Skeletal muscle tissue (tissue), 4 donors: ENCODE results near the gene GAGE12J. TPM values are rescaled to one million over a fixed set of nuclear protein-coding genes. Genes with fewer than 3 reads are reported as not detected.
A peak's percentile ranks its signal among the peaks of the same experiment; 100 is the strongest.
"Not testable (repeated sequence)": the region's sequence is repeated elsewhere in the genome, so short reads cannot be mapped to it uniquely, and the experiment has no call there.

ENCODE experiments used
- H3K27ac ChIP-seq: one replicate; pipeline ENCODE4 v1.7.0; 2013; ENCODE audit warnings: mild to moderate bottlenecking, low read depth, low read length, inconsistent platforms
- H3K27me3 ChIP-seq, 3 donors: one replicate each; pipeline ENCODE4 v1.7.0; 2013; ENCODE audit warnings: low read length in 3 of 3; ENCODE audit not compliant: control insufficient read depth in 3 of 3, insufficient read depth in 3 of 3
- H3K36me3 ChIP-seq, 3 donors: one replicate each; pipeline ENCODE4 v1.7.0; 2013; ENCODE audit warnings: low read length in 3 of 3; ENCODE audit not compliant: control insufficient read depth in 3 of 3, insufficient read depth in 3 of 3
- H3K4me1 ChIP-seq, 3 donors: one replicate each; pipeline ENCODE4 v1.7.0; 2013; ENCODE audit warnings: low read length in 3 of 3, mild to moderate bottlenecking in 3 of 3; ENCODE audit not compliant: control insufficient read depth in 3 of 3, insufficient read depth in 3 of 3
- H3K4me3 ChIP-seq, 3 donors: one replicate each; pipeline ENCODE4 v1.7.0; 2013; ENCODE audit warnings: low read length in 3 of 3
- H3K9ac ChIP-seq, 3 donors: one replicate each; pipeline ENCODE4 v1.7.0; 2013; ENCODE audit warnings: low read length in 3 of 3, mild to moderate bottlenecking in 3 of 3, moderate library complexity in 2 of 3, low read depth in 1 of 3
- H3K9me3 ChIP-seq, 3 donors: one replicate each; pipeline ENCODE4 v1.7.0; 2013; ENCODE audit warnings: low read length in 3 of 3; ENCODE audit not compliant: control insufficient read depth in 3 of 3
- total RNA-seq: library from RNA; depleted of rRNA; stranded (reverse); fragments of >200 nt; gene quantifications from one replicate; pipeline ENCODE4 v1.2.3, GENCODE V29; 2014
- donor health status: Osteomylitis.

The GAGE12J gene
- total RNA-seq, 1 donor from 2014 or later, result not detected

GRCh38 chrX:49308604-49309269 is 13.1 kb upstream of the GAGE12J start:
- no peak overlapping the region for H3K27ac ChIP-seq
- H3K27me3 ChIP-seq, result no peaks in the 10 kb centered on the region
- H3K9ac ChIP-seq, result peak overlapping the region; percentile 24 to 74 (median 57)
- H3K9me3 ChIP-seq, result no peaks in the 10 kb centered on the region
- H3K36me3 ChIP-seq, result no peaks in the 10 kb centered on the region
- peaks cover 2 to 7% (median 3%) of the 10 kb centered on the region in 3 donors for H3K4me1 ChIP-seq
- peak overlapping the region; percentile 63 to 71 (median 70) for H3K4me3 ChIP-seq

- H3K9me3 ChIP-seq, result no peaks in the 10 kb centered on the region
- peak overlapping the region; percentile 63 to 71 (median 70) for H3K4me3 ChIP-seq
- peak overlapping the region in 2 of 3 donors; percentile 62 to 74 for H3K9ac ChIP-seq
Measured at GRCh38 chrX:49309401-49309981, 12.3 kb upstream of the GAGE12J start.

GRCh38 chrX:49310371-49310770 is 11.5 kb upstream of the GAGE12J start:
- Histone ChIP-seq H3K36me3 (no peaks in the 10 kb centered on the region), H3K4me3 (peak overlapping the region in 2 of 3 donors; percentile 63 to 70), H3K9me3 (no peaks in the 10 kb centered on the region), H3K4me1 (peaks cover 2 to 7% (median 3%) of the 10 kb centered on the region in 3 donors), H3K27me3 (no peaks in the 10 kb centered on the region), H3K27ac (no peak overlapping the region), H3K9ac (peak overlapping the region in 1 of 3 donors; percentile 74)

More at GRCh38 chrX:49309401-49309981, 12.3 kb upstream of the GAGE12J start:
- Histone ChIP-seq H3K27ac (peak overlapping the region; percentile 19), H3K36me3 (no peaks in the 10 kb centered on the region), H3K4me1 (peaks cover 2 to 7% (median 3%) of the 10 kb centered on the region in 3 donors), H3K27me3 (no peaks in the 10 kb centered on the region)

- H3K36me3 ChIP-seq, result no peaks in the 10 kb centered on the region
- no peak overlapping the region for H3K4me3 ChIP-seq
- no peak overlapping the region for H3K9ac ChIP-seq
- H3K27ac ChIP-seq, result no peak overlapping the region
- no peaks in the 10 kb centered on the region for H3K27me3 ChIP-seq
- H3K4me1 ChIP-seq, result peaks cover 2 to 7% (median 3%) of the 10 kb centered on the region in 3 donors
- no peaks in the 10 kb centered on the region for H3K9me3 ChIP-seq
Measured at GRCh38 chrX:49312176-49312575, 9.7 kb upstream of the GAGE12J start.

- H3K9ac ChIP-seq, result no peak overlapping the region
- no peaks in the 10 kb centered on the region for H3K27me3 ChIP-seq
- no peaks in the 10 kb centered on the region for H3K4me1 ChIP-seq
- H3K4me3 ChIP-seq, result no peak overlapping the region
- H3K9me3 ChIP-seq, result no peaks in the 10 kb centered on the region
- H3K36me3 ChIP-seq, result no peaks in the 10 kb centered on the region
- H3K27ac ChIP-seq, result no peak overlapping the region
Measured at GRCh38 chrX:49316085-49316484, 5.8 kb upstream of the GAGE12J start.

GRCh38 chrX:49322266-49322665 is 429 bp downstream of the GAGE12J start:
- H3K4me3 ChIP-seq, H3K36me3 ChIP-seq, H3K27ac ChIP-seq, H3K4me1 ChIP-seq, H3K9me3 ChIP-seq, H3K27me3 ChIP-seq, H3K9ac ChIP-seq: not testable (repeated sequence)

GRCh38 chrX:49323735-49324134 is 1.9 kb downstream of the GAGE12J start:
- not testable (repeated sequence) for H3K4me3 ChIP-seq, H3K9me3 ChIP-seq, H3K27me3 ChIP-seq, H3K36me3 ChIP-seq, H3K9ac ChIP-seq, H3K4me1 ChIP-seq, H3K27ac ChIP-seq

GRCh38 chrX:49330421-49330820 is 8.6 kb downstream of the GAGE12J start:
- not testable (repeated sequence) for H3K27ac ChIP-seq, H3K36me3 ChIP-seq, H3K4me3 ChIP-seq, H3K4me1 ChIP-seq, H3K9ac ChIP-seq, H3K9me3 ChIP-seq, H3K27me3 ChIP-seq

GRCh38 chrX:49331282-49331681 is 9.4 kb downstream of the GAGE12J start, which contains the start of gene GAGE13:
Gene GAGE13, plus strand, starts transcription at chrX:49331582. Its CDS starts 1,156 bp downstream, at chrX:49332738.
- not testable (repeated sequence) for H3K9me3 ChIP-seq, H3K4me3 ChIP-seq, H3K9ac ChIP-seq, H3K27me3 ChIP-seq, H3K36me3 ChIP-seq, H3K4me1 ChIP-seq, H3K27ac ChIP-seq

- H3K27me3 ChIP-seq, H3K36me3 ChIP-seq, H3K9me3 ChIP-seq, H3K4me3 ChIP-seq, H3K4me1 ChIP-seq, H3K27ac ChIP-seq, H3K9ac ChIP-seq: not testable (repeated sequence)
Measured at GRCh38 chrX:49331841-49332240, 10.0 kb downstream of the GAGE12J start.
